Calu3 (cell line): ENCODE measurements around the gene GTF2F2. TPM values are rescaled to one million over a fixed set of nuclear protein-coding genes. Genes with fewer than 3 reads are reported as not detected.

ENCODE experiments used
- BruUV-seq: library from RNA; stranded (reverse); fragments of 400-500 nt; replicated peaks from 2 replicates; lab custom pipeline; 2021; lab: Mats Ljungman, UMichigan
- CTCF ChIA-PET: fragments of 300-600 bp; sonication (Branson Sonifier 250); formaldehyde crosslinking; loops from one replicate; lab custom pipeline; 2022; ENCODE audit warnings: antibody characterized with exemption; lab: Charles Lee
- DNase-seq: peaks from one replicate; pipeline ENCODE4 v3.0.0; 2022
- H3K27ac Mint-ChIP-seq: one replicate; pipeline ENCODE4 v1.8.0; 2022; ENCODE audit warnings: mixed read lengths; ENCODE audit not compliant: unreplicated experiment
- H3K27me3 Mint-ChIP-seq: one replicate; pipeline ENCODE4 v1.8.0; 2022; ENCODE audit warnings: mixed read lengths; ENCODE audit not compliant: unreplicated experiment
- H3K36me3 Mint-ChIP-seq: one replicate; pipeline ENCODE4 v1.8.0; 2022; ENCODE audit warnings: mild to moderate bottlenecking, moderate library complexity, mixed read lengths; ENCODE audit not compliant: insufficient read depth, unreplicated experiment
- H3K4me1 Mint-ChIP-seq: one replicate; pipeline ENCODE4 v1.8.0; 2022; ENCODE audit warnings: mild to moderate bottlenecking, low read depth, mixed read lengths; ENCODE audit not compliant: unreplicated experiment
- H3K4me3 Mint-ChIP-seq: one replicate; pipeline ENCODE4 v1.8.0; 2022; ENCODE audit warnings: mild to moderate bottlenecking, low read depth, moderate library complexity, mixed read lengths; ENCODE audit not compliant: unreplicated experiment
- H3K9me3 Mint-ChIP-seq: one replicate; pipeline ENCODE4 v1.8.0; 2022; ENCODE audit warnings: low read depth, mixed read lengths; ENCODE audit not compliant: unreplicated experiment
- CTCF ChIP-seq: fragments of 200-600 bp; IDR thresholded peaks from one replicate; pipeline ENCODE4 v1.8.0; 2022; ENCODE audit warnings: antibody characterized with exemption; ENCODE audit not compliant: unreplicated experiment
- intact Hi-C: fragments of 100-400 bp; cut with micrococcal nuclease; formaldehyde crosslinking; loops from one replicate; pipeline ENCODE4 v1.10.0; 2022; ENCODE audit not compliant: unreplicated experiment
- total RNA-seq: library from RNA; stranded (reverse); gene quantifications from 2 replicates; pipeline ENCODE4 v1.2.3, GENCODE V29; 2022

Gene GTF2F2
- total RNA-seq, 1 experiment from 2014 or later, result 23.9 TPM

- intact Hi-C loops, result loop anchor here (5.0 kb wide), 1 partner anchor 74 kb away; no protein-coding TSS in a partner anchor
- Mint-ChIP-seq H3K4me1 (no peaks in the 10 kb centered on the region), H3K27ac (no peak overlapping the region), H3K9me3 (no peaks in the 10 kb centered on the region), H3K4me3 (no peak overlapping the region), H3K36me3 (no peaks in the 10 kb centered on the region), H3K27me3 (no peaks in the 10 kb centered on the region)
- TF ChIP-seq CTCF, result no peak
- CTCF ChIA-PET, result no interaction called here
- DNase-seq, result no peak
- no TSS peak for BruUV-seq
Observed at GRCh38 chr13:45120967-45121831, 889 bp downstream of the GTF2F2 start.

GRCh38 chr13:45122941-45123340, 2.6 kb downstream of the GTF2F2 start:
- Mint-ChIP-seq H3K4me1 (no peaks in the 10 kb centered on the region), H3K36me3 (no peaks in the 10 kb centered on the region), H3K9me3 (no peaks in the 10 kb centered on the region), H3K27ac (no peak overlapping the region), H3K27me3 (no peaks in the 10 kb centered on the region), H3K4me3 (no peak overlapping the region)
- DNase-seq, result no peak
- intact Hi-C loops, result loop anchor here (5.0 kb wide), 1 partner anchor 76 kb away; no protein-coding TSS in a partner anchor
- no peak for TF ChIP-seq CTCF
- CTCF ChIA-PET, result interaction anchor here (0.6 kb wide), 1 partner anchor 117 kb away, joined by 6 read pairs; no protein-coding TSS in a partner anchor
- BruUV-seq, result no TSS peak

GRCh38 chr13:45132369-45133064, 12.2 kb downstream of the GTF2F2 start:
- Mint-ChIP-seq H3K4me3 (no peak overlapping the region), H3K27me3 (no peaks in the 10 kb centered on the region), H3K4me1 (peaks cover 9% of the 10 kb centered on the region), H3K9me3 (peaks cover 17% of the 10 kb centered on the region), H3K36me3 (no peaks in the 10 kb centered on the region), H3K27ac (no peak overlapping the region)
- no TSS peak for BruUV-seq
- no peak for DNase-seq
- CTCF ChIA-PET, result no interaction called here
- intact Hi-C loops, result no loop called here
- no peak for TF ChIP-seq CTCF

GRCh38 chr13:45133396-45134118, 13.2 kb downstream of the GTF2F2 start:
- Mint-ChIP-seq H3K27me3 (no peaks in the 10 kb centered on the region), H3K36me3 (peaks cover 6% of the 10 kb centered on the region), H3K9me3 (peaks cover 17% of the 10 kb centered on the region), H3K27ac (no peak overlapping the region), H3K4me3 (no peak overlapping the region), H3K4me1 (peaks cover 20% of the 10 kb centered on the region)
- no peak for DNase-seq
- TF ChIP-seq CTCF, result no peak
- no TSS peak for BruUV-seq
- CTCF ChIA-PET, result no interaction called here
- intact Hi-C loops, result no loop called here
